ENCODE measurements around the gene DTYMK. TPM values are rescaled to one million over a fixed set of nuclear protein-coding genes. Genes with fewer than 3 reads are reported as not detected.

DTYMK gene
- total and polyA plus RNA-seq, 2 donors (not counting 3 experiments of a cell fraction or from before 2014, with no cell fraction given) = 67.0 to 104 TPM

GRCh38 chr2:241736111-241736510, 49.5 kb upstream of the DTYMK start:
- Histone ChIP-seq H3K4me3 (replicated peaks in 1 of 3; ENCODE audit: insufficient read depth in 1 of 3, low read depth in 1 of 3, low read length in 3 of 3) (no peak overlapping the region), H3K79me2 (ENCODE audit: control insufficient read depth, insufficient read depth, low read length) (no peaks in the 10 kb centered on the region), H3K27me3 (ENCODE audit: control insufficient read depth in 2 of 2, insufficient read depth in 2 of 2, low read length in 2 of 2) (no peaks in the 10 kb centered on the region), H3K4me1 (ENCODE audit: control insufficient read depth, extremely low read depth, insufficient read depth, low read length) (peaks cover 13% of the 10 kb centered on the region), H4K20me1 (replicated peaks; ENCODE audit: control insufficient read depth, extremely low read depth, insufficient read depth, low read length) (no peaks in the 10 kb centered on the region), H3K27ac (ENCODE audit: insufficient read depth, low read depth, low read length) (no peak overlapping the region), H3K9me3 (replicated peaks; ENCODE audit: control insufficient read depth, insufficient read depth, low read length) (no peaks in the 10 kb centered on the region), H3K9me1 (replicated peaks; ENCODE audit: control insufficient read depth, extremely low read depth, insufficient read depth, low read length) (no peaks in the 10 kb centered on the region), H3K9ac (replicated peaks; ENCODE audit: extremely low read depth, insufficient read depth, low read length) (no peak overlapping the region), H3K36me3 (ENCODE audit: control insufficient read depth in 2 of 2, extremely low read depth in 1 of 2, insufficient read depth in 2 of 2, low read length in 2 of 2) (no peaks in the 10 kb centered on the region), H2AFZ (ENCODE audit: low read depth, low read length) (no peak overlapping the region), H3K4me2 (ENCODE audit: insufficient read depth, low read length) (no peak overlapping the region)
- DNase-seq (ENCODE audit: low read depth, low spot score) = no peak
- TF ChIP-seq JUN (IDR thresholded peaks at IDR 0.05; ENCODE audit: borderline replicate concordance, insufficient read depth, insufficient read length, low read depth) (no peak), FOS (IDR thresholded peaks at IDR 0.05; ENCODE audit: borderline replicate concordance, insufficient read depth, low read length) (no peak), POLR2AphosphoS5 (IDR thresholded peaks at IDR 0.05; ENCODE audit: insufficient read depth, low read depth, low read length) (no peak), CTCF (IDR thresholded peaks at IDR 0.05; ENCODE audit: extremely low read depth in 1 of 2, insufficient read depth in 1 of 2, low read depth in 1 of 2, low read length in 2 of 2) (no peak), GATA2 (IDR thresholded peaks at IDR 0.05; ENCODE audit: insufficient read depth, insufficient read length, low read depth, low read length) (no peak), MAX (IDR thresholded peaks at IDR 0.05; ENCODE audit: insufficient read depth, insufficient read length) (no peak), EZH2 (IDR thresholded peaks at IDR 0.05; ENCODE audit: borderline replicate concordance, low read depth, low read length, severe bottlenecking) (no peak), MYC (IDR thresholded peaks at IDR 0.05; ENCODE audit: low read depth, low read length) (no peak), POLR2A (IDR thresholded peaks at IDR 0.05; ENCODE audit: low read depth, low read length) (no peak)
- ChIA-PET POLR2A (no interaction called here), CTCF (no interaction called here)
- no peak for FAIRE-seq
- BruUV-seq (replicated peaks) = no TSS peak
- intact Hi-C loops (cut with micrococcal nuclease) = loop anchor here (5.0 kb wide), 1 partner anchor 379 kb away; the partner anchor contains the start of gene FARP2
- dilution Hi-C loops (cut with MboI; ENCODE audit: extremely low pct_ligation_motif_present, low sequenced_read_pairs) = no loop called here
